CD14-positive monocyte (primary cell): ENCODE data around the gene IFITM2. TPM values are rescaled to one million over a fixed set of nuclear protein-coding genes. Genes with fewer than 3 reads are reported as not detected.

ENCODE experiments used
- DNase-seq, 3 donors: peaks; one replicate each; pipeline ENCODE4 v3.0.0-alpha.2; 2011 to 2022
- H2AFZ ChIP-seq: 2 replicates; pipeline ENCODE4 v1.6.0; 2012; ENCODE audit warnings: mild to moderate bottlenecking, low read depth, low read length, inconsistent platforms; ENCODE audit not compliant: insufficient read depth, poor library complexity, severe bottlenecking
- H3K27ac ChIP-seq, 2 donors: 1 replicate in 1 of 2; 2 replicates in 1 of 2; pipeline ENCODE4 v1.5.1; 2012 to 2013; ENCODE audit warnings: low read length in 2 of 2, control low read depth in 1 of 2, inconsistent platforms in 1 of 2, low read depth in 1 of 2, mild to moderate bottlenecking in 1 of 2
- H3K27me3 ChIP-seq, 2 donors: one replicate each; pipeline versions ENCODE4 v1.6.0 to v1.6.1; 2011 to 2013; ENCODE audit warnings: low read length in 2 of 2; ENCODE audit not compliant: control insufficient read depth in 2 of 2, insufficient read depth in 2 of 2
- H3K36me3 ChIP-seq, 2 donors: replicated peaks in 1 of 2; 1 replicate in 1 of 2; 2 replicates in 1 of 2; pipeline versions ENCODE4 v1.5.1 to v1.6.1; 2012 to 2013; ENCODE audit warnings: low read length in 2 of 2, control low read depth in 1 of 2, inconsistent platforms in 1 of 2, mild to moderate bottlenecking in 1 of 2; ENCODE audit not compliant: insufficient read depth in 2 of 2, control insufficient read depth in 1 of 2
- H3K4me1 ChIP-seq, 2 donors: 1 replicate in 1 of 2; 2 replicates in 1 of 2; pipeline versions ENCODE4 v1.5.1 to v1.6.1; 2012 to 2013; ENCODE audit warnings: low read length in 2 of 2, control low read depth in 1 of 2, inconsistent platforms in 1 of 2, mild to moderate bottlenecking in 1 of 2, moderate library complexity in 1 of 2; ENCODE audit not compliant: insufficient read depth in 2 of 2, control insufficient read depth in 1 of 2
- H3K4me2 ChIP-seq: replicated peaks from 2 replicates; pipeline ENCODE3; 2012; ENCODE audit warnings: low read length, moderate library complexity, mild to moderate bottlenecking; ENCODE audit not compliant: poor library complexity, severe bottlenecking; ENCODE audit errors: extremely low read depth
- H3K4me3 ChIP-seq, 3 experiments: fragments of 200-600 bp in 1 of 3; sonication (generic) in 1 of 3; replicated peaks in 1 of 3; 1 replicate in 2 of 3; 2 replicates in 1 of 3; pipeline ENCODE4 v1.5.1; 2011 to 2013; ENCODE audit warnings: low read length in 3 of 3, mild to moderate bottlenecking in 3 of 3, control low read depth in 2 of 3, low read depth in 2 of 3, inconsistent platforms in 1 of 3, moderate library complexity in 1 of 3
- H3K79me2 ChIP-seq: 2 replicates; pipeline ENCODE4 v1.6.0; 2012; ENCODE audit warnings: mild to moderate bottlenecking, control low read depth, inconsistent platforms, low read length, moderate library complexity; ENCODE audit not compliant: insufficient read depth
- H3K9ac ChIP-seq: 2 replicates; pipeline ENCODE4 v1.6.0; 2017; ENCODE audit warnings: low read length, mild to moderate bottlenecking; ENCODE audit not compliant: insufficient read depth, poor library complexity, severe bottlenecking
- H3K9me3 ChIP-seq, 2 donors: replicated peaks in 1 of 2; 1 replicate in 1 of 2; 2 replicates in 1 of 2; pipeline versions ENCODE4 v1.5.1 to v1.6.1; 2012 to 2013; ENCODE audit warnings: low read length in 2 of 2, control low read depth in 1 of 2; ENCODE audit not compliant: control insufficient read depth in 1 of 2, insufficient read depth in 1 of 2
- H4K20me1 ChIP-seq: 2 replicates; pipeline ENCODE4 v1.6.0; 2012; ENCODE audit warnings: mild to moderate bottlenecking, low read length, control low read depth, moderate library complexity; ENCODE audit not compliant: insufficient read depth
- H3K27ac Mint-ChIP-seq, 7 donors: one replicate each; pipeline ENCODE4 v1.8.0; 2020; ENCODE audit warnings: mild to moderate bottlenecking in 7 of 7, mixed read lengths in 7 of 7, moderate library complexity in 6 of 7, inconsistent platforms in 2 of 7
- H3K27me3 Mint-ChIP-seq, 3 donors: one replicate each; pipeline ENCODE4 v1.8.0; 2021 to 2022; ENCODE audit warnings: low read depth in 3 of 3, mild to moderate bottlenecking in 3 of 3, mixed read lengths in 3 of 3, moderate library complexity in 3 of 3, inconsistent platforms in 1 of 3
- H3K36me3 Mint-ChIP-seq, 2 donors: one replicate each; pipeline ENCODE4 v1.8.0; 2020; ENCODE audit warnings: mixed read lengths in 2 of 2, inconsistent platforms in 1 of 2, mild to moderate bottlenecking in 1 of 2
- H3K4me1 Mint-ChIP-seq: one replicate; pipeline ENCODE4 v1.8.0; 2020; ENCODE audit warnings: mild to moderate bottlenecking, mixed read lengths
- H3K4me3 Mint-ChIP-seq, 2 donors: one replicate each; pipeline ENCODE4 v1.8.0; 2020; ENCODE audit warnings: mild to moderate bottlenecking in 2 of 2, mixed read lengths in 2 of 2, moderate library complexity in 1 of 2
- H3K9me3 Mint-ChIP-seq, 7 donors: one replicate each; pipeline ENCODE4 v1.8.0; 2020 to 2022; ENCODE audit warnings: mixed read lengths in 7 of 7, mild to moderate bottlenecking in 6 of 7, moderate library complexity in 6 of 7, inconsistent platforms in 2 of 7
- WGBS: methylation state at CpG from one replicate; pipeline ENCODE4 v1.1.5; 2013; ENCODE audit warnings: missing lambda C conversion rate; ENCODE audit not compliant: insufficient coverage; 5-methylcytosine and 5-hydroxymethylcytosine counted together
- intact Hi-C, 2 donors: fragments of 100-400 bp; cut with micrococcal nuclease; formaldehyde crosslinking; loops; one replicate each; pipeline versions ENCODE4 v1.15.0 to v1.15.1; 2023
- polyA plus RNA-seq, 3 donors: library from polyadenylated mRNA; depleted of rRNA in 1 of 3; unstranded in 2 of 3; stranded (reverse) in 1 of 3; fragments of 300-500 nt in 2 of 3; fragments of >200 nt in 1 of 3; fragmentation: Illumina TruSeq in 2 of 3; gene quantifications; 1 replicate in 2 of 3; 2 replicates in 1 of 3; pipeline ENCODE4 v1.2.3, GENCODE V29; 2012 to 2021
- TF ChIP-seq, protein P1 (sequence below): fragments of 200-600 bp; IDR thresholded peaks from one replicate; pipeline ENCODE4 v1.8.0; 2022; ENCODE audit warnings: antibody characterized with exemption, mild to moderate bottlenecking

IFITM2 gene
- polyA plus RNA-seq, 3 donors: 625 to 1,147 (median 705) TPM

DNA sequence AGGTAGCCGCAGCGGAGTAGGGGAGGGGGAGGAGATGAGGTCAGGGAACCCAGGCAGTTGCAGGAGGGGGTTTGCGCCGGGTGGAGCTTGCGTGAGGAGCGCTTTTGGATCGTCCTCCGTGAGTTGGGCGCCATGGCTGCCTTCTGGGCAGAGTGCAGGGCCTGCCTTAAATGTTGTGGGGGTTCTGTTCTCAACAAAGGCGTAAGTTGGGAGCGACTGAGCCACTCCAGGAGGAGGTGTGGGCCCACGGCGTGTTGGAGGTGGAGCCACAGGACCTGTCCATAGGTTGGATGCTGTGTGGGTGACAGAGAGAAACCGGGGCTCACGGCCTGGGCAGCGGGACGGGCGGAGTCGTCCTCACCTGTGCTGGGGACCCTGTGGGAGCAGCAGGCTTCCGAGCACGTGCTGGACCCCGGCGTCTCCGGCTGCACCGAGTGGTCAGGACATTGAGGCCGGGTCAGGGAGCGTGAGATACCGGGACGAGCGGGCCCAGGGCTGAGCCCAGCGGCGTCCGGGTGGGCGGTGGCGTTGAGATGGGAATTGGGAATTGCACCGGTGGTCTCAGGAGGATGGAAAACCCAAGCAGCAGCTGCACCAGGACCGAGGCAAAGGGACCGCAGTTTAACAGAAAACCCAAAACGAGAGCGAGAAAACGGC lies 19.7 kb upstream of the IFITM2 start:
- intact Hi-C loops: loop anchor here in 1 of 2 donors (5.0 kb wide), 1 partner anchor 36 kb away; no protein-coding TSS in a partner anchor
- H3K9ac ChIP-seq: peak overlapping the region; percentile 71
- Mint-ChIP-seq H3K36me3 (peaks cover 4 to 11% of the 10 kb centered on the region in 2 donors), H3K4me3 (peak overlapping the region; percentile 82 to 95), H3K27ac (peak overlapping the region in 2 of 7 donors; percentile 32 to 54), H3K9me3 (peaks cover 0 to 9% (median 5%) of the 10 kb centered on the region in 7 donors), H3K4me1 (peaks cover 19% of the 10 kb centered on the region), H3K27me3 (peaks cover 34 to 61% (median 40%) of the 10 kb centered on the region in 3 donors)
- H2AFZ ChIP-seq: peak overlapping the region; percentile 86
- TF ChIP-seq, protein P1, sequence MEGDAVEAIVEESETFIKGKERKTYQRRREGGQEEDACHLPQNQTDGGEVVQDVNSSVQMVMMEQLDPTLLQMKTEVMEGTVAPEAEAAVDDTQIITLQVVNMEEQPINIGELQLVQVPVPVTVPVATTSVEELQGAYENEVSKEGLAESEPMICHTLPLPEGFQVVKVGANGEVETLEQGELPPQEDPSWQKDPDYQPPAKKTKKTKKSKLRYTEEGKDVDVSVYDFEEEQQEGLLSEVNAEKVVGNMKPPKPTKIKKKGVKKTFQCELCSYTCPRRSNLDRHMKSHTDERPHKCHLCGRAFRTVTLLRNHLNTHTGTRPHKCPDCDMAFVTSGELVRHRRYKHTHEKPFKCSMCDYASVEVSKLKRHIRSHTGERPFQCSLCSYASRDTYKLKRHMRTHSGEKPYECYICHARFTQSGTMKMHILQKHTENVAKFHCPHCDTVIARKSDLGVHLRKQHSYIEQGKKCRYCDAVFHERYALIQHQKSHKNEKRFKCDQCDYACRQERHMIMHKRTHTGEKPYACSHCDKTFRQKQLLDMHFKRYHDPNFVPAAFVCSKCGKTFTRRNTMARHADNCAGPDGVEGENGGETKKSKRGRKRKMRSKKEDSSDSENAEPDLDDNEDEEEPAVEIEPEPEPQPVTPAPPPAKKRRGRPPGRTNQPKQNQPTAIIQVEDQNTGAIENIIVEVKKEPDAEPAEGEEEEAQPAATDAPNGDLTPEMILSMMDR: no peak
- H3K27ac ChIP-seq: no peak overlapping the region
- H3K27me3 ChIP-seq: peaks cover 0 to 27% of the 10 kb centered on the region in 2 donors
- H4K20me1 ChIP-seq: no peaks in the 10 kb centered on the region
- no peaks in the 10 kb centered on the region for H3K79me2 ChIP-seq
- H3K4me1 ChIP-seq: peaks cover 14 to 20% of the 10 kb centered on the region in 2 donors
- 19% methylated on average over 38 of the region's 41 CpGs for WGBS
- no peaks in the 10 kb centered on the region for H3K36me3 ChIP-seq
- H3K4me3 ChIP-seq: peak overlapping the region; percentile 48 to 70 (median 55)
- no peaks in the 10 kb centered on the region for H3K9me3 ChIP-seq
- no peak for DNase-seq
- H3K4me2 ChIP-seq: peak overlapping the region; percentile 92

DNA sequence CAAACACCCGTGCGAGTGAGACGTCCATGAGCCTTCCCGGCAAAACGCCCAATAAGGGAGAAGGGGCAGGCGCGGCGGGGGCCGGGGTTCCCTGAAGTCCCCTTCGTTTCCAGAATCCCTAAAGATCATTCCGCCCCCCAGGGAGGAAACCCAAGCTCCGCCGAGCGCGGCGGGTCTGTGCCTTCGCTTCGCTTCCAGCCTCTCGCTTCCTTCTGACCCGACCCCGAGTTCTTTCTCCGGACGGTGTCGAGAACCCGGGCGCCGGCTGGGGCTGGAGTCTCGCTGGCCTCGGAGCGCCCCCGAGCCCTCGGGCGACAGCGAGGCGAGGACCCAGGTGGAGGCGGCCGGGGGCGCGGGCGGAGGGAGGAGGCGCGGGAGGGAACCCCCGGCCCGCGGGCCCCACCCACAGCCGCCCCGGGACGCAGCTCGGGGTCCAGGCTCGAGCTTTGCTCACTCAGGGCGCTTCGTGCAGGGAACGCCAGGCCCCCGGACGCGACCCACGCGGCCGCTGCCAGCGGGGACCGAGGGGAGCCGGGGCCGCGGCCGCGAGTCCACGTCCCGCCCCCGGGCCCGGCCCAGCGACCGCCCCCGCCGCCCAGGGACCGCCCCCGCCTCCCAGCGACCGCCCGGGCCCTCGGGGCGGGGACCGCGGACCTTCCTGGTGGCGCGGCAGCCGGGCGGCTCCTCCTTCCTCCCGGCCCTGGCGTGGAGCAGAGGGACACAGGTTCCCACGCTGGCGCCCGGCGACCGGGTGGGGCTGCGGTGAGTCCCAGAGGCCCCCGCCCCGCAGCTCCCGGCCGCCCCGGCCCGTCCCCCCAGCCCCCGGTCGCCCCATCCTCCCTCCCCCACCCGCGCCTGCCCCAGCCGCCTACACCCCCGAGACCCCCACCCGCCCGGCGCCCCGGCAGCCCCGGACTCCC lies 18.9 kb upstream of the IFITM2 start, which contains the start of gene PGGHG:
Gene PGGHG (plus strand): TSS at position 649 of the 920 bp plus-strand sequence. CDS start 691 bp downstream, outside the sequence.
- under 1% methylated on average over 71 of the region's 112 CpGs for WGBS
- Histone ChIP-seq H2AFZ (peak within 1 kb of the TSS; percentile 86), H4K20me1 (no peaks in the 10 kb centered on the region), H3K4me2 (peak within 1 kb of the TSS; percentile 92), H3K36me3 (no peaks in the 10 kb centered on the region), H3K27ac (no peak within 1 kb of the TSS), H3K4me3 (peak within 1 kb of the TSS; percentile 48 to 70 (median 55)), H3K4me1 (peaks cover 14 to 20% of the 10 kb centered on the region in 2 donors), H3K79me2 (no peaks in the 10 kb centered on the region), H3K27me3 (peaks cover 0 to 25% of the 10 kb centered on the region in 2 donors), H3K9me3 (no peaks in the 10 kb centered on the region), H3K9ac (peak within 1 kb of the TSS; percentile 71)
- TF ChIP-seq, protein P1: no peak
- Mint-ChIP-seq H3K27ac (peak within 1 kb of the TSS in 3 of 7 donors; percentile 26 to 84 (median 49)), H3K9me3 (peaks cover 0 to 9% (median 5%) of the 10 kb centered on the region in 7 donors), H3K27me3 (peaks cover 27 to 54% (median 34%) of the 10 kb centered on the region in 3 donors), H3K36me3 (peaks cover 4 to 9% of the 10 kb centered on the region in 2 donors), H3K4me3 (peak within 1 kb of the TSS; percentile 82 to 95), H3K4me1 (peaks cover 17% of the 10 kb centered on the region)
- DNase-seq: peak; percentile 46 to 63 (median 61)
- intact Hi-C loops: loop anchor here in 1 of 2 donors (5.0 kb wide), 1 partner anchor 36 kb away; no protein-coding TSS in a partner anchor
